Tracheal epithelial cell (primary cell): Measurements from ENCODE around the gene PMCH. TPM values are rescaled to one million over a fixed set of nuclear protein-coding genes. Genes with fewer than 3 reads are reported as not detected.

ENCODE experiments used
- total RNA-seq: library from RNA; depleted of rRNA; stranded (reverse); fragments of >200 nt; gene quantifications from 2 replicates; pipeline ENCODE4 v1.2.1, GENCODE V29; 2014

The PMCH gene
- total RNA-seq = 0.64 TPM in 1 of 2 replicates, not detected in the other

GRCh38 chr12:102197789-102198188, at the start of gene PMCH:
PMCH (minus strand) TSS chr12:102197833; CDS start chr12:102197770, 63 bp downstream.

Other genes starting within 250 kb of the PMCH start
- 46.3 and 74.9 TPM in 2 replicates for gene WASHC3, start 135.8 kb downstream of the PMCH start, total RNA-seq
- gene NUP37, start 77.7 kb downstream of the PMCH start, total RNA-seq = 28.8 and 33.7 TPM in 2 replicates
- 2.6 and 3.9 TPM in 2 replicates for gene PARPBP, start 77.7 kb downstream of the PMCH start, total RNA-seq